CD4-positive, alpha-beta T cell treated with Interleukin-17A for 4 hours (primary cell): ENCODE results near the gene TOR4A.

ENCODE experiments used
- DNase-seq: peaks from one replicate; pipeline ENCODE4 v3.0.0-alpha.2; 2020; ENCODE audit warnings: mixed read lengths

The TOR4A gene

GRCh38 chr9:137273095-137273490 lies 4.4 kb upstream of the TOR4A start:
- DNase-seq = no peak

DNA sequence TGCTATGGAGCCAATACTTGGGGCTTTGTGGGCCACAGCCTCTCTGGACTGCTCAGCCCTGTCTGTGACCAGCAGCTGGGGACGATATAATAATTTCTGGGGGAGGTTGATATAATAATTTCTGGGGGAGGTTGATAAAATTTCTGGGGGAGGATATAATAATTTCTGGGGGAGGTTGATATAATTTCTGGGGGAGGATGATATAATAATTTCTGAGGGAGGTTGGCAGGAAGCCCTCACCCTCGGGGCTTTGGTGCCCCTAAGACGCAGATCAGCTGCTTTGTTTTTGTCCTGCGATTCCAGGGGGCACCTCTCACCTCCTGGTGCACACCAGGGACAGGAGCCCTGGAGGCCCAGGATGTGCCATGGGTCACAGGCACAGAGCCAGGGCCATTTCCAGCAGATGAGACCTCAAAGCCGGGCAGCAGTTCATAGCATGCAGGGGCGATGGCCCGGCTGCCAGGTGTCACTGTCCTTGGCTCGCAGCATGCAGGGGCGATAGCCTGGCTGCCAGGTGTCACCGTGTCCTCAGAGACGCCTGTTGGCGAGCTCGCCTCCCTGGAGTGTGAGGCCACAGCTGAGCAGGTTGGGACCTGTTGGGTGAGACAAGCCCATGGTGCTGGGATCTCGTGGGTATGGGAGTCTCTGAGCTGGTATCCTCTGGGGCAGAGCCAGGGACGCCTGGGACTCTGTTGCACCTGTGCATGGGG lies 3.8 kb upstream of the TOR4A start:
- DNase-seq = no peak

- no peak for DNase-seq
Observed at GRCh38 chr9:137275203-137275587, 2.3 kb upstream of the TOR4A start.

GRCh38 chr9:137275588-137276472 lies 1.7 kb upstream of the TOR4A start:
- no peak for DNase-seq

DNA sequence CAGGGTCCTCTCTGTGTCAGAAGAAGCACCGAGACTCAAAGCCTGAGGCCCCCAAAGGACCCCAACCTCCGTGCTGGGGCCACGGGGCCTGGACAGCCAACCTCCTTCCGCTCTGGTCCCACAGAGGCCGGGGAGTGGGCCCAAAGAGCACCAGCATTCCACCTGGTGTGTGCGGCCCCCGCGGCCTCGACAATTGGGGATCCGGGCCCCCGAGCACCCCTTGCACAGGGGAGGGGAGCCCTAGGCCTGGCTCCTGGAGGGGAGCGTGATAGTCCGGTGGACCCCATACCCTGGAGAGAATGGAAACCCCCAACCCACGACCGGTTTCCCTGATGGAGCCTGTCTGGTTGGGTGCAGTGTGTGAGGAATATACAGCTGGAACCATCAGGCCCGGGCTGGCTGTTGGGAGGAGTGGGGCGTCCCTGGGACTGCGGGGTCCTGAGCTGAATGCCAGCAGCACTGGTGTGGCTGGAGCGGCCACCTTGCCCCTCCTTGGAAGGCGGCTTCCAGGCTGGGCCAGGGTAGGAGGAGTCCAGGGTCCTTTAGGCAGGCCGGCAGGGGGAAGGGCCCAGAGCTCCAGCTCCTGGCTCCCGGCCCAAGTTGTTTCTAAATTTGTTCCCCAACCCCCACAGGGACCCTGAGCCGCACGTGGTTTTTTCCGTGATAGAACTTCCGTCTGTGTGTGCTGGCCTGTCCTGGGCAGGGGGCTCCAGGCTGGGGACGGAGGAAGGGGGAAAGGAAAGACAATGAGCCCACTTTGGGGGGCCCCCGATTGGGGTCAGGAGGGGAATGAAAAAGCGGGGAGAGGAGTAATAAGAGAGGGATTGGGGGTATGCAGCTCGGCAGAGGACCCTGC lies 825 bp upstream of the TOR4A start:
- DNase-seq = no peak

DNA sequence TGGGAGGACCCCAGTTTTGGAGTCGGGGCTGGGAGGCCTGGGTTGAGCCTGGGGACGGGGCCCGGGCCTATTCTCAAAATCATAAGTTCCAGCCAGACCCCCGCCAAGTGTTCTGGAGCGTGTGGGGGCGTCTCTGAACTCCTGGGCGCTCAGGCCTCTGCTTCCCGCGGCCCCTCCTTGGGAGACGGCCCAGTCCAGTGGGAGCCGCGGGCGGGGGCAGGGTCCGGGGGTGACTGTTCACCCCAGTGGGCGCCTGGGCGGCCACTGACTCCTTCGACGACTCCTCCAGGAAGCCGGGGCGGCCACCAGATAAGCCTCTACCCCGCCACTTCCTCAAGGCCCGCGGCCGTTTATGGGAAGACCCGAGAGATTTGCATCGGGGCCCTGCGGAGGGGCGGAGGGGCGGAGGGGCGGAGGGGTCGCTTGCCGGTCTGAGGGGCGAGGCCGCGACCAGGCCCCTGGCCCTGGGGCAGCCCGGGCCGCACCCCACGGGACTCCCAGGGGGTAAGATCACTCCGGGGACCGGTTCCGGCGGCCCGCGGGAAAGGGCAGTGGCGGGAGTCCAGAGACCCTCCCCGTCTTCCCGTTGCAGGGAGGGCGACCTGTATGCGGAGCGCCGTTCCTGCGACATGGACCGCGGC lies 655 bp downstream of the TOR4A start:
- no peak for DNase-seq

- DNase-seq = no peak
Observed at GRCh38 chr9:137278721-137279711, 1.5 kb downstream of the TOR4A start.

GRCh38 chr9:137279741-137280473 lies 2.4 kb downstream of the TOR4A start:
- DNase-seq = no peak

GRCh38 chr9:137280474-137281344 lies 3.2 kb downstream of the TOR4A start:
- DNase-seq = no peak

DNA sequence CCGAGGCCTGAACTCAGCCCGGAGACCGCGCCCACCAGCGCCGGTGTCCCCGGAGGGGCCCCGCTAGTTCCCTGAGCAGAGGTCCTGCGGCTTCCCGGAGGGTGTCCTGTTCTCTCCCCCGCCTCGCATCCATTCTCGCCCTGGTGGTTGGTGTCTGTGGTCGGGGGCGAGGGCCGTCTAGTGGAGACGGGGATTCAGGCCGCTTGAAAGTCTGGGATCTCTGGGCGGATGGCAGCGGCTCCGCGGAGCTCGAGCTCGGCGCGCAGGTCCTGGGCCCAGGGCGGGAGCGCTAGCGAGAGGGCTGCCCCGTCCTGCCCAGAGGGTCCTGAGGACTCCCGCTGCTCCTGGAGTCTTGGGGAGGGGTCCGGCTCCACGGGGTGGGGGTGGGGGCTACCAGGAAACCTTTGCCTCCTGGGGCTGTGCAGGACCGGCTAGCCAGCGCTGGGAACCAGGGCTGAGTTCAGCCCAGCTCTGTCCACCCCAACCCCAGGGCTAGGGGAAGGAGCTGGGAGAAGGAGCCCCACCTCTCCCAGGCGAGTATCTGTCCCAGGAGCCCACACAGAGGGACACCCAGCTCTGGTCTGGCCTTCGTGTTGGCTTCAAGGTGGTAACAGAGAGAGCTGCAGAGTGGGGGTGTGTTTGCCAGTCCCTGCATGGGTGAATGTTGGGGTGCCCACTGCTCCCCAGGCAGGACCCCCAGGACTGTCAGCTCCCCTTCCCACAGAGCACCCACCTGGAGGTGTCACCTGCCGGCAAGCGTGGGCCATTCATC lies 4.0 kb downstream of the TOR4A start:
- DNase-seq = no peak

GRCh38 chr9:137286975-137287383 lies 9.5 kb downstream of the TOR4A start:
- peak; percentile 45 for DNase-seq

GRCh38 chr9:137293094-137293481 lies 15.6 kb downstream of the TOR4A start:
- DNase-seq = no peak

DNA sequence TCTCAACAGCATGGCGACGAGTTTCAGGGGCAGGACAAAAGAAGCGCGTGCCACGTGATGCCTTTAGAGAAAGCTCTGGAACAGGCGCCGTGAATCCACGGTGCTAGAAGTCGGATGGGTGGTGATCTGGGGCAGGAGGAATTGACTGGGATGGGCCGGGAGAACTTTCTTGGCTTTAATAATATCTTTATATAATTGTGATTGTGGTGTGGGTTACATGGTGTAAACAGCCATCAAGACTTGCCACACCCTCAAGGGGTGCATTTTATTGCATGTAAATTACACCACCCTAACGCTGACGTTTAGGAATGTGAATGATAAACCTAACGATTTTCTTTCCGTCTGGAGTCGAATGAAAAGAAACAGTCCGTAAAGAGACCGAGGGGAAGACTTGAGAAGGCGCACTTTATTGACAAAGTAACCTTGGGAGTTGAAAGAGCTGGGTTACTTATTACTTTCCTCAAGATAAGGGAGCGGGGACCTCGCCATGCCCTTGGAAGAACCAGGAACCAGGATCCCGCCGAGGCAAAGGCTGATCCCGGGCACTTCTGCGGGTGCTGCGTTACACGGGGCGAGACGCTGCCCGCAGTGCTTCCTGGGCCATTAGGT lies 16.1 kb downstream of the TOR4A start:
- DNase-seq = no peak

DNA sequence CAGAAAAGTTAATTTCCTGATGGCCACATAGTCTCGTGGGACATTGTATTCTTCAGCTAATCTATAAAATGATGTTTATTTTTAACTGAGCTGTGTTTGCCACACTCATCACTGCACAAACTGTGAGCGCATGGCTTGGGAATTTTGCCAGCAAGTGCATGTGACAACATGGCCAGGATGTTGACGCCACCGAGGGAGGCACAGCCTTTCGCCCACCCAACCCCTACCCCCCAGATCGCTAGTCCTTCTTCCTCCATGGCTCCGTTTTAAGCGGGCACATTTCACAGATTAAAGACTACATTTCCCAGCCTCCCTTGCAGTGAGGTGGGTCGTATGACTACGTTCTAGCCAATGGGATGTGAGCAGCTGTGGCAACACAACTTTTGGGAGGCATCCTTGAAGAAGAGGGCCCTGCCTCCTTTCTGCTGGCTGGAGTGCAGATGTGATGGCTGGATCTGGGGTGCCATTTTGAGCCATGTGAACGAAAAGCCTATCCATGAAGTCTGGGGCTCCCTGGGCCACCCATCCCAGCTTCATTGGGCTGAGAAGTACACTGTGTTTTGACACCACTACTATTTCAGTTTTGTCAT lies 16.7 kb downstream of the TOR4A start:
- DNase-seq = no peak

DNA sequence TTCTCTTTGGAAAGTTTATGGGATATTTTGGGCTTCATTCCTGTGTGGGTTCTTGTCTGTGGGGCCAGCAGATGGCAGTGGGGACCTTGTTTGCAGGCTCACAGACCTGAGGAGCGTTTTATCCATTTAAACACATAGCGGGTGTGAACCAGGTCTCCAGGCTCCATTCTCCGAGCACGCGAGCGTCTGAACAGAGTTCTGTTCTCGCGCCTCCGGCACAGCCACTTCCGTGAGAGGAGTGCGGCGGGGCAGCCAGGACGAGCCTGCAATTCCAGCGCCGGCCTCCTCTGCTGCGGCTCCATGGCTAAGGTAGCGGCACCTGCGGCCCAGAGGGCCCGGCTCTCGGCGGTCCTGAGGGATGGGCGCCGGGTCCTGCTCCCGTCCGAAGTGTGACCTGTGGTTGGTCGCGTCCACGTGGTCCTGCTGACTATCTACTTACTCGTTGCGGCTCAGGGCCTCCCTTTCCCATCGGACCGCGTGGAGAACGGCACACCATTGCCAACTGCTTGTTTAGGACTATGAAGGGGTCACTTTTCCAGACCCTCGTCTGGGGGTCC lies 17.2 kb downstream of the TOR4A start:
- DNase-seq = peak; percentile 26

GRCh38 chr9:137295238-137295811 lies 17.8 kb downstream of the TOR4A start:
- peak; percentile 63 for DNase-seq
